WTC11 (cell line): Measurements from ENCODE around the gene IRF7. TPM values are rescaled to one million over a fixed set of nuclear protein-coding genes. Genes with fewer than 3 reads are reported as not detected.

Source experiments
- ATAC-seq: fragments of 200-7000 bp; cut with Tn5 transposase; 2 replicates; pipeline ENCODE4 v1.10.0; 2021; ENCODE audit warnings: mild to moderate bottlenecking, moderate library complexity
- CTCF ChIA-PET: fragments of 300-600 bp; sonication (Branson Sonifier 250); formaldehyde crosslinking; loops from one replicate; lab custom pipeline; 2021; ENCODE audit warnings: antibody characterized with exemption; lab: Charles Lee
- POLR2A ChIA-PET: fragments of 350-600 bp; sonication (Branson Sonifier 250); formaldehyde crosslinking; loops from one replicate; lab custom pipeline; 2021; ENCODE audit warnings: antibody characterized with exemption; lab: Charles Lee
- DNase-seq: peaks from one replicate; pipeline ENCODE4 v3.0.0; 2021; ENCODE audit warnings: low spot score
- H3K27ac Mint-ChIP-seq: 2 replicates; pipeline ENCODE4 v1.8.0; 2021; ENCODE audit warnings: mixed read lengths
- H3K27me3 Mint-ChIP-seq: 2 replicates; pipeline ENCODE4 v1.8.0; 2021; ENCODE audit warnings: low read depth, mild to moderate bottlenecking, moderate library complexity, mixed read lengths
- H3K36me3 Mint-ChIP-seq: 2 replicates; pipeline ENCODE4 v1.8.0; 2021; ENCODE audit warnings: mixed read lengths
- H3K4me1 Mint-ChIP-seq: 2 replicates; pipeline ENCODE4 v1.8.0; 2022; ENCODE audit warnings: mixed read lengths
- H3K4me3 Mint-ChIP-seq: 2 replicates; pipeline ENCODE4 v1.8.0; 2021; ENCODE audit warnings: mild to moderate bottlenecking, moderate library complexity, mixed read lengths
- H3K9me3 Mint-ChIP-seq: 2 replicates; pipeline ENCODE4 v1.8.0; 2021; ENCODE audit warnings: mixed read lengths
- E2F5 ChIP-seq: sonication (generic); formaldehyde crosslinking; IDR thresholded peaks from 2 replicates; pipeline ENCODE4 v1.8.1; 2022; ENCODE audit warnings: mild to moderate bottlenecking, moderate library complexity, missing genetic modification reagents
- ELF4 ChIP-seq: sonication (generic); formaldehyde crosslinking; IDR thresholded peaks from 2 replicates; pipeline ENCODE4 v1.8.1; 2022; ENCODE audit warnings: low read depth, mild to moderate bottlenecking, moderate library complexity, missing genetic modification reagents
- EMX1 ChIP-seq: fragments of 250-450 bp; sonication (Bioruptor Pico); IDR thresholded peaks from 2 replicates; pipeline ENCODE4 v1.8.0; 2021; ENCODE audit warnings: mild to moderate bottlenecking
- FOXP4 ChIP-seq: sonication (generic); formaldehyde crosslinking; IDR thresholded peaks from 2 replicates; pipeline ENCODE4 v1.8.0; 2022; ENCODE audit warnings: mild to moderate bottlenecking, missing genetic modification reagents
- GRHL2 ChIP-seq: fragments of 250-450 bp; sonication (Bioruptor Pico); IDR thresholded peaks from 2 replicates; pipeline ENCODE4 v1.8.0; 2022; ENCODE audit warnings: mild to moderate bottlenecking, moderate library complexity; ENCODE audit not compliant: insufficient replicate concordance, severe bottlenecking
- HMGXB4 ChIP-seq: sonication (generic); formaldehyde crosslinking; IDR thresholded peaks from 2 replicates; pipeline ENCODE4 v1.8.1; 2023; ENCODE audit warnings: mild to moderate bottlenecking, moderate library complexity, missing genetic modification reagents
- IRF1 ChIP-seq: sonication (generic); formaldehyde crosslinking; IDR thresholded peaks from 2 replicates; pipeline ENCODE4 v1.8.0; 2023; ENCODE audit warnings: missing genetic modification reagents
- MAX ChIP-seq: sonication (generic); formaldehyde crosslinking; IDR thresholded peaks from 2 replicates; pipeline ENCODE4 v1.8.0; 2022; ENCODE audit warnings: mild to moderate bottlenecking, missing genetic modification reagents
- MXD4 ChIP-seq: fragments of 250-450 bp; sonication (Bioruptor Pico); IDR thresholded peaks from 2 replicates; pipeline ENCODE4 v1.8.0; 2021; ENCODE audit warnings: mild to moderate bottlenecking, moderate library complexity, borderline replicate concordance
- NFATC4 ChIP-seq: fragments of 250-450 bp; sonication (Bioruptor Pico); IDR thresholded peaks from 2 replicates; pipeline ENCODE4 v1.9.0; 2021; ENCODE audit warnings: mild to moderate bottlenecking
- NFYB ChIP-seq: sonication (generic); formaldehyde crosslinking; conservative IDR thresholded peaks from 2 replicates; pipeline ENCODE4 v1.8.0; 2022; ENCODE audit warnings: low read depth, missing genetic modification reagents
- NR1H2 ChIP-seq: sonication (generic); formaldehyde crosslinking; IDR thresholded peaks from 2 replicates; pipeline ENCODE4 v1.9.0; 2021; ENCODE audit warnings: mild to moderate bottlenecking, moderate library complexity, missing genetic modification reagents
- TEAD1 ChIP-seq: sonication (generic); formaldehyde crosslinking; IDR thresholded peaks from 2 replicates; pipeline ENCODE4 v1.8.0; 2022; ENCODE audit warnings: mild to moderate bottlenecking, missing genetic modification reagents
- ZBTB43 ChIP-seq: sonication (generic); formaldehyde crosslinking; IDR thresholded peaks from 2 replicates; pipeline ENCODE4 v1.8.1; 2023; ENCODE audit warnings: mild to moderate bottlenecking, missing genetic modification reagents
- ZNF121 ChIP-seq: sonication (generic); formaldehyde crosslinking; IDR thresholded peaks from 2 replicates; pipeline ENCODE4 v1.8.0; 2023; ENCODE audit warnings: missing genetic modification reagents
- ZNF263 ChIP-seq: sonication (generic); formaldehyde crosslinking; IDR thresholded peaks from 2 replicates; pipeline ENCODE4 v1.8.1; 2022; ENCODE audit warnings: low read depth, mild to moderate bottlenecking, moderate library complexity, missing genetic modification reagents
- ZNF512 ChIP-seq: sonication (generic); formaldehyde crosslinking; IDR thresholded peaks from 2 replicates; pipeline ENCODE4 v1.8.1; 2022; ENCODE audit warnings: missing genetic modification reagents, borderline replicate concordance
- total RNA-seq: library from RNA; stranded (reverse); gene quantifications from 3 replicates; pipeline ENCODE4 v1.2.3, GENCODE V29; 2021

The IRF7 gene
- total RNA-seq, 1 experiment from 2014 or later, result 11.1 TPM

GRCh38 chr11:568306-569157 lies 47.2 kb downstream of the IRF7 start (continued):
- TF ChIP-seq FOXP4 (CRISPR knock-in tag) (no peak), MAX (CRISPR knock-in tag) (no peak), ZNF512 (CRISPR knock-in tag) (no peak), HMGXB4 (CRISPR knock-in tag) (no peak), IRF1 (CRISPR knock-in tag) (no peak), NFYB (CRISPR knock-in tag) (peak; percentile 87), NR1H2 (CRISPR knock-in tag) (no peak), EMX1 (no peak), ZBTB43 (CRISPR knock-in tag) (no peak), E2F5 (CRISPR knock-in tag) (0 out of 2 replicates have a peak, but pooled peaks have one; percentile 38), NFATC4 (CRISPR knock-in tag) (no peak), GRHL2 (CRISPR knock-in tag) (no peak), MXD4 (CRISPR knock-in tag) (no peak), ELF4 (no peak), TEAD1 (CRISPR knock-in tag) (peak; percentile 68; the same call in 1 of the 2 replicates)

- Mint-ChIP-seq H3K4me1 (peaks cover 36% of the 10 kb centered on the region), H3K9me3 (no peaks in the 10 kb centered on the region), H3K27me3 (peaks cover 4% of the 10 kb centered on the region; the same call in 1 of the 2 replicates), H3K4me3 (peak overlapping the region; percentile 80), H3K27ac (no peak overlapping the region), H3K36me3 (0 out of 2 replicates have a peak, but pooled peaks cover 3% of the 10 kb centered on the region)
- no peak for DNase-seq
- peak; percentile 2 for ATAC-seq
- TF ChIP-seq TEAD1 (CRISPR knock-in tag) (no peak), ZNF263 (CRISPR knock-in tag) (no peak), ZNF121 (CRISPR knock-in tag) (peak; percentile 98), HMGXB4 (CRISPR knock-in tag) (no peak)
- POLR2A ChIA-PET, result interaction anchor here (1.0 to 1.1 kb wide), 2 partner anchors 8 to 11 kb away, joined by 3 read pairs; no protein-coding TSS in a partner anchor
- CTCF ChIA-PET, result interaction anchor here (0.7 to 5.8 kb wide), 5 partner anchors 8 to 118 kb away, joined by 3 to 32 read pairs (median 5); partner anchors contain the start of gene LMNTD2
Observed at GRCh38 chr11:567629-568292, 48.0 kb downstream of the IRF7 start.
